D341Med (cell line): ENCODE data around the gene TMEM129.
A peak's percentile ranks its signal among the peaks of the same experiment; 100 is the strongest.
"Not testable (repeated sequence)": the region's sequence is repeated elsewhere in the genome, so short reads cannot be mapped to it uniquely, and the experiment has no call there.

ENCODE experiments used
- DNase-seq: peaks from one replicate; pipeline ENCODE4 v3.0.0; 2012; ENCODE audit warnings: low spot score

The TMEM129 gene

DNA sequence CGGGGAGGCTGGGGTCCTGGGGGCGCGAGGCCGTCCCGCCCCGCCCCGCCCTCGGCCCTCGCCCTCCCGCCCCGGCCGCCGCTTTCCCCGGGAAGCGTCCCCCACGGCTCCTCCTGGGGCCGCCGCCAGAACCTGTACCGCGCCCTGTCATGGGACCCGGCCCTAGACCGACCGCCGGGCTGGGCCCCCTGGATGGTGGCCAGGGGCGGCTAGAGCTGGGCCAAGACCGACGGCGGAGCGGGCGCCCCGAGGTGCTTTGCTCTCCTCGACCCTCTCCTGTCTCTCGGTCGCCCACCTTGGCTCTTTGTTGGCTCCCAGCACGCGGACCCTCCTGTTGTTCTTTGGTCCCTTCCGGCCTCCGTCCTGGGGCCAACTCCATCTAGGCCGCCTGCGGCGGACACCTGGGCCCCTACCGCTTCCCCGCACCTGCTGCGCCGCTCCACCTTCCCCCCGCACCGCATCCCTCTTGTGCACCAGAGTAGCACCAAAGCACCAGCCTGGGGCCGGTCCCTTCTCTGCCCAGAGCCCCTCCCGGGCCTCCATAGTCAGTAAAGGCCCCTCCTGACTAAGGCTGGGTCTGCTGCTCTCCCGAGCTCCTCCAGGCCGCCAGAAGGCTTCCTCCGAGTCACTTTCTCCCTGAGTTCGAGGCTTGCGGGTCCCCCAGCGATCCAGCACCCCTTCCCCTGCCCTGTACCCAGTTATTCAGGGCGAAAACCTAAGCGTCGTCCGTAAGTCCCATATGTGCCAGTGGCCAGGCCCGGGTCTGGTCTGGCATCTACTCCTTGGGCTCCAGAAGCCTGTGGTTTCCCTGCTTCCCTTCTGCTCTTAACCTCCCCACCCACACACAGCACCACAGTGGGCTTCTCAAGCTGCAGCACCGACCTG lies 785 bp upstream of the TMEM129 start:
- no peak for DNase-seq

DNA sequence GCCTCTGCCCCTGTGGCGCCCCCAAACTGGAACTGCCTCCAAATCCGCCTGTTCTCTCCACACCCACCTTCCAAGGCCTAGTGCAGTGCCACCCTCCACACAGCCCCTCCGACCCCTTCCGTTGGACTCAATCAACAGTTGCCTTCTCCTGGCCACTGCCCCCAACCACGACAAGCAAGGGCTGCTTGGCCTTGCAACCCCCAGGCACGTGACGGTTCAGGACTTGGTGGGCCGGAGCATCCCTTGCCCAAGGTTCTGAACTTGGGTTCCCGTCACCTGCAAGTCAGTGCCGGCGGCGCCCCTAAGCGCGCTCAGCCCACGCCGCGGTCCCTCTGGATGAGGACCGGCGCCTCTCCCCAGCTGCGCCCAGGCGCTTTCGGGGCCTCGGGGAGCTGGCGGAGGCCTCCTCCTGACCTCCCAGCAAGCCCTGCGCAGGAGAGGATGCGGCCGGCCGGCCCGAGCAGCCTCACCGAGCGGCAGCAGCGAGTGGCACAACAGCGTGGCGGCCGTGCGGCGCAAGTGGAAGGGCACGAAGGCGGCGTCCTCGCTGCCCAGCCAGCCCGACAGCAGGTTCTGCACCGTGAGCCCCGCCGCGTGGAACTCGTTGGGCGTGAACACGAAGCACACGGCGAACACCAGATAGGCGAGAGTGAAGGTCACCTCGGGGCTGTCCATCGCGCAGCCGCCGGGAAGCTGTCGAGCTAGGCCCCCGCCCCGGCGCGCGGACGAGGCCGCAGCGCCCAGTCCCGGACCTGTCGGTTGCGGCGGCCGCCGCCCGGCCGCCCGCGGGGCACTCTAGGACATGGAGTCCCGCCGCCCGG lies 750 bp downstream of the TMEM129 start:
- peak; percentile 72 for DNase-seq

DNA sequence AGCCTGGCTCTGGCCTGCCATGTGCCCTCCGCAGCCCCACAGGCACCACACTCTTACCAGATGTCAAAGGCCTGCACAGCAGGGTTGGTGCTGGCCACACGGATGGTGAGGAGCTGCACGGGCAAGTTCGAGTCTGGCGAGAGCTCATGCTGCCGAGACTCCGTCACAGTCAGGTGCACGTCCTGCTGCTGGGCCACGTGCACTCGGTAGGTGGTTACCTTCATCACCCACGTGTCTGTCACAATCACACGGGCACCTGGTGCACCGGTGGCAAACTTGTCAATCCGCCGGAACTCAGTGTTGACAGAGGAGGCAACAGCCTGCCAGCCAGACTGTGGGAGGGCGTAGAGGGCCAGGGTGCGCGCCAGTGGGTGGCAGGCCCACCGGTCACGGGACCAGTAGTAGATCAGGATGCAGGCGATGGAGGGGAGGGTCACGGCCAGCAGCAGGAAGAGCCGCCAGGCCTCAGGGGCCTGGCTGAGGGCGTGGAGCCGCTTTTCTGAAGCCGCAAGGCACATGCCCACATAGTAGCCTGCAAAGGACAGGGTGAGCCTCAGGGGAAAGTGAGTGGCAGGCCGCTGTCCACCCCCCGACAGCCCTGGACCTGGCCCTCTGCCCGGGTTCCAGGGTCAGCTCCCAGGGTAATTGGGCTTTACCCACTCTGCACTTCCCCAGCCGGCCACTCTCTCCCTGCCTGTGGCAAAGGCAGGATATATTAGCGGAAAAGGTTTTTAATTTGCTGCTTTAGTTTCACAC lies 2.9 kb downstream of the TMEM129 start:
- DNase-seq, result no peak

DNA sequence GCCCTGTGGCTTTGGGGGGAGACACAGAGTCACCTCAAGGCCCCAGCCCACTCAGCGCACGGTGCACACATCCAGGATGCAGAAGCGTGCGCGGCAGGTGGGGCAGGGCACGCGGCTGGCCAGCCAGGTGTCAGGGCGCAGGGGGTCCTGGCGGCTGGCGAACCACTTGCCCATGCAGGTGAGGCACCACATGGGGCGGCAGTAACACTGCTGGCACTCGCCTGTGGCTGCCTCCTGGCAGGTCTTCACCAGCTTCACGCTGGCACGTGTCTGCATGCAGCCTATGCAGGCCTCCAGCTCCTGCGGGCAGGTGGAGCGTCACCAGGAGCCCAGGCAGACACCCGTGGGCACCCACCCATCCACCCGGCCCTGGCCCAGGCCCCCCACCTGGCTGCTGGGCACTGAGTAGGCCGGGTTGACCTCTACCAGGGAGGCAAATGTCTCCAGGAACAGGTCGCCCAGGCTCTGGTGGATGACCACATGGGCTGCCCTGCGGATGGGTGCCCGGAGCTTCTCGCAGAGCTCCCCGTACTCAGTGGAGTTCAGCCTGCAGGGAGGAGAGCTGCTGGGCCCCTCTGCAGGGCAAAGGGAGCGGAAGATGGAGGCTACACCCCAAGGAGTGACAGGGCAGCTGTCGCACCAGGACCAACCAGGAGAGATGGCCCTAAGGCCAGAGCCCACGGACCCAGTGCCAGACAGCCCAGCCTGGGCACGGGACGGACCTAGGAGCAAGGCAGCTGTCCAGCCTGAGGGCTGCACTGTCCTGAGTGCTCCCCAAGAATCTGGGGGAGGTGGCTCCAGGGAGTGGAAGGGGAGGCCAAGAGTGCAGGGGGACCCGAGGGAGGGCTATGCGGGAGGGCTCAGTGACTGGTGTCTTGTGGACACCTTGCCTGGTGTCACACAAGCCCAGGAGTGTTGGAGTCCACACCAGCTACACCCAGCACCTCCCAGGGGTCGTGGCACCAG lies 3.7 kb downstream of the TMEM129 start:
- no peak for DNase-seq

DNA sequence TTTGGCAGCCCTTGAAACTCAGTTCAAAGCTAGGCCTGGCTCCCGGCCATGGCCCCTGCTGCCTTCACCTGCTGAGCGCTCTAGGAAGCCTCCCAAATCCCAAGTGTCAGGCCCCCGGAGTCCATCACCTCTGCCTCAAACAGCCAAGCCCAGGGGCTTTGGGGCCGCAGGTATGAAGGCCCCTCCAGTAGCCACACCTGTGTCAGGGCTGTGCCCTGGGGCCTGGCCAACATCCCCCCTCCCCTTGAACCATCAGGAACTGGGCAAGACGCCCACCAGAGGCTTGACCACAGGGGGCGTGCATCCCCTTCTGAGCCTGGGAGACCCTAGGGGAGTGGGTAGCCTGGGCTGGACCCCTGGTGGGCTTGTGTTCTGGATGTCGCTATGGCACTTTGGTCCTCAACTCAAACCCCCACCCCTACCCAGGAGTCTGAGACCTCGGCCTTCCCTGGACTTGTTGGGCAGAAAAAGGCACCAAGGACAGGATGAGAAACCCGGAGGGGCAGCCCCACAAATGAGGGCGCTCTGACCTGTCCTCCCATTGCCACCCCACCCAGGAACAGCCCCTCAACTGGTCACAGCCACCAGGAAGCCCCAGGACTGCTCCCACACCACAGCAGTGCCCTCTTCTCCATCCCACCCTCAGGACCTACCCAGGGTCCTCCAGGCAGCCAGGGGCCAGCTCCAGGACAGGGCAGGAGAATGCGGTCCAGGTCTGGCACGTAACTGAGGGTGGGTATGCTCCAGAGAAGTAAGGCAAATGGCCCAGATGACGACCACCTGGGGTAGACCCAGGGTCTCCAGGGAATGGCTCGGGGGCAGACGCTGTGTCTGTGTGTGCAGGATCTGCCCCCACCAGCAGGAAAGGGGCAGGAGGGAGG lies 4.8 kb downstream of the TMEM129 start:
- DNase-seq, result no peak

DNA sequence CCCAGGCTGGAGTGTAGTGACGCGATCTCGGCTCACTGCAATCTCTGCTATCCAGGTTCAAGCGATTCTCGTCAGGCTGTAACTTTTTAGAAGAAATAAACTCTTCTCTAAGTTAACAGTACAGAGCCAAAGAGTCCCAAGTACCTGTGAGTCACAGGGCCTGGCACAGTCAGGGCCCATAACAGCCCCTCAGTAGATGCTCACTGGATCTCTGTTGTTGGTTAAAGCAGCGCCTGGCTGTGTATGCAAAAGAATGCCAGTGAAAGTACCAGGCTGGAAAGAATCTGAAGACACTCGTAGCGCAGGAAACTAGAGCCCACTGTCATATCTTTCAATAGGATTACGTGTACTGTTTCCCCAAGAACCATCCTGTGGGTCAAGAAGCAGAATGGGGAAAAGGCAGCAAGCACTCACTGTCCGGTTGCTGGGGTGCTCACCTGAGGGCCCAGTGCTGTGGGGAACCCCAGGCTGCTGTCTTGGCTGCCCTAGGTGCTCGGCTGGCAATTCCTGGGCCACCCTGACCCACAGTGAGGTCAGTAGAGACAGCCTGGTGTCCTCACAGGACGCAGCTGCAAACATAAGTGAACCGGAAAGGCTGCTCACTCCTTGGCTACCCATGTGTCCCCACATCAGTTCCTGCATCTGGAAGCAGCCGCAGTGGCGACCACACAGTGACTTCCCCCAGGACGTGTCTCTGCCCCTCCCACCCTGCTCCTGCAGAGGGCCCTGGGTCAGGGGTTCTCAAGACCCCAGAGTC lies 5.9 kb downstream of the TMEM129 start:
- DNase-seq, result no peak

DNA sequence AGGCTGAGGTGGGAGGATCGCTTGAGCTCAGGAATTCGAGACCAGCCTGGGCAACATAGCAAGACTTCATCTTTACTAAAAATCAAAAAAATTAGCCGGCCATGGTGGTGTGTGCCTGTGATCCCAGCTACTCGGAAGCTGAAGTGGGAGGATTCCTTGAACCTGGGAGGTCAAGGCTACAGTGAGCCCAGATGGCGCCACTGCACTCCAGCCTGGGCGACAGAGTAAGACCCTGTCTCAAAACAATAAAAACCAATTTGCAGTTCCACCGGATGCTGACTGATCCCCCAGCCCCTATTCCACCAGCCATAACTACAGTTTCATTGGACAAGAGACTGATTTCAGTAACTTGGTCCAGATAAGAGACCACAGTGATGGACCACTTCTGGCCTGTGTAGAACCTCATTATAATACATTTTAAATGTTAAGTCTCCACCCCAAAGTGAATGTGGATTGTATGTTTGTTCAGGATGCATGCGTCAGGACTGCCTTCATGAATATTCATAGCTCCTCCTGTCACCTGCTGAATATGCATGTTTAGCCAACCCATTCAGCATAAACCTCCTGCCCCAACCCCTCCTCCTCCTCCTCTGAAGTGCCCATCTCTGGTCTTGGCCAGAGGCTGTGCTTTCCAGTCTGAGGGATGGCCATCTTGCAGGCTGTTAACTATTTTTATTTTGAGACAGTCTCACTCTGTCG lies 6.7 kb downstream of the TMEM129 start:
- DNase-seq, result no peak

DNA sequence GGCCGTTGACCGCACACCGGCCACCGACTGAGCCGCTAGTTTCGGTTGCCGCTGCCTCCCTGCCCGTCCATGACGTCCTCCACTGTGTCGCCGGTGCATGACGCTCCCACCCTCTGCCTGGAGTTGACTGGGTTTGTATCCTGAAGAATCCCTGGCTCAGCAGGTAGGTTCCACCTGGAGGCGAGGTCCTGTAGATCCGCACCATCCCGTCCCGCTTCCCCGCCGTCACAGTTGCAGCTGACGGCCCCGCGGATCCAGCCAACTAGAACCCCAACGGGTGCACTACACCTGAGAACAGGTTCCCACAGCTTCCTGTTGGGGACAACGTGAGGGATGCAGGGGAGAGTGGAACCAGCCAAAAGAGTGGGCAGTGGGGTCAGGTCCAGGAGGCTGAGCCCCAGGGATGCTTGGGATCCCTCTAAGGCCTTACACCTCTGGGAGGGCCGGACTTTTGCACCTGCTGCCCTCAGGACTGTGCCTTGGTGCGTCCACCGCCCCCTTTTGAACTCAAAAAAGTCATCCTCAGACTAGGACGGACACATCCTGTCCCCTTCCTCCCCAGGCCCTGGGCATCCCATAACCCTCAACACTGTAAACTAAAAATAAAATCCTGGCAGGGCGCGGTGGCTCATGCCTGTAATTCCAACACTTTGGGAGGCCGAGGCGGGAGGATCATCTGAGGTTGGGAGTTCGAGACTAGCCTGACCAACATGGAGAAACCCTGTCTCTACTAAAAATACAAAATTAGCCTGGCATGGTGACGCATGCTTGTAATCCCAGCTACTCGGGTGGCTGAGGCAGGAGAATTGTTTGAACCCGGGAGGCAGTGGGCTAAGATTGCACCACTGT lies 7.9 kb downstream of the TMEM129 start:
- no peak for DNase-seq

DNA sequence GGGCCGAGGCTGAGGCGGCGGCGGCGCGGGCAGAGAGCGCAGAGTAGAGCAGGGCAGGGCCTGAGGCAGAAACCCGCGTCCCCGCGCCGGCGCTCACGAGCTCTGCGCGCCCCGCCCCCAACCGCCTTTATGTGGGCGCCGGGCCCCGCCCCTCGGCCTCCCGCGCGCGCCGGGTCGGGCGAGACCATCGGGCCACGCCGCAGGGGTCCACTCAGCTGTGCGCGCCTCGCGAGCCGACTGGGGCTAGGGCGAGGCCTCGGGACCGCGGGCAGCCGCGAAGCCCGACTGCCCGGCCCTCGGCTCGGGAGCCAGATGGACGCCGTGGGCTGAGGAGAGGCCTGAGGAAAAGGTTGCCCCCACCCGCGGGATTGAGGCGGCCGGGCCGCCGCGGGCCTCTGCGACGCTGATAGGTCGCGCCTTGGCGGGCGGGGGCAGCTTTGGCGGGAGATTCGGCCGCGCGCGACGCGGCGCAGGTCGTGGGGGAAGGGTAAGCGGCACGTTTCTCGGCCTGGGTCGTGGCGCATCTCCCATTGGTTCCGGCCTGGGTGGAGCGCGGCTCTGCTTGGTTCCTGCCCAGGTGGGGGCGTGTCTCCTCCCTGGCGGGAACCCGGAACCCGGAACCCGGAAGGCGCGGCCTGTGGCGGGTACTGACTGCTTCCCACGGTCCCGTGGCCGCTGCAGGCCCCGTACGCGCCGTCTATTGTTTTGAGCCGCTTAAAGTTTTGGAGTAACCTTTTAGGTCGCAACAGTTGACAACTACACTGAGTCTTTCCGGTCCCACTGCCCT lies 8.7 kb downstream of the TMEM129 start, which contains the start of gene SLBP:
Gene SLBP (minus strand): TSS at position 104 of the 787 bp plus-strand sequence. CDS start 131 bp downstream, outside the sequence.
- peak; percentile 97 for DNase-seq

DNA sequence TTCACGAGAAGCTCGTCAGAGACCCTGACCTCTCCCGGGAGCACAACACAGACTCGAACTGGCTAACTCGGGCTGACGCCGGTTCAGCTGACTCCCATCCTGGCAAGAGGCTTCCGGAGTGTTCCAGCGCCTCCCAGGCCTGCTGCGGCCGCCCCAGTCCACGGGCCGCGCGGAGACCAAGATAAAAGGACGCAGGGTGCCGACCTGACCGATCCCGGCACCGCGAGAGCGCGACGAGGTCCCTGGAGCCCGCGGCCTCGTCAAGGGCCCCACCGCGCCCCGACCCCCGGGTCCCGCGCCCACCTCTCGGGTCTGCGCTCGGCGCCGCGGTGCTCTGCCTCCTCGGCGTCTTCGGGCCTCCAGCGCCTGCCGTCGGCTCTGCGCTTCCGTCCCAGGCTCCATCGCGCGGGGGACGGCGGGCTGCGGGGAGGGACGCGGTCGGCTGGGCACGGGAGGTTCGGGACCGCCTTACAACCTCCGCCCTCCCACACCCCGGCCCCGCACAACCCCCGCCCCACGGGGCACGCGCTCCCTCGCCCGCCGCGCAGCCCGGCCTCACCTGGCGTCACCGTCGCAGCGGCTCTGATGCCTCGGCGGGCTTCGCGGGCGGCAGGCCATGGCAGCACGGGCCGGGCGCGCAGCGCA lies 9.4 kb downstream of the TMEM129 start:
- no peak for DNase-seq

DNA sequence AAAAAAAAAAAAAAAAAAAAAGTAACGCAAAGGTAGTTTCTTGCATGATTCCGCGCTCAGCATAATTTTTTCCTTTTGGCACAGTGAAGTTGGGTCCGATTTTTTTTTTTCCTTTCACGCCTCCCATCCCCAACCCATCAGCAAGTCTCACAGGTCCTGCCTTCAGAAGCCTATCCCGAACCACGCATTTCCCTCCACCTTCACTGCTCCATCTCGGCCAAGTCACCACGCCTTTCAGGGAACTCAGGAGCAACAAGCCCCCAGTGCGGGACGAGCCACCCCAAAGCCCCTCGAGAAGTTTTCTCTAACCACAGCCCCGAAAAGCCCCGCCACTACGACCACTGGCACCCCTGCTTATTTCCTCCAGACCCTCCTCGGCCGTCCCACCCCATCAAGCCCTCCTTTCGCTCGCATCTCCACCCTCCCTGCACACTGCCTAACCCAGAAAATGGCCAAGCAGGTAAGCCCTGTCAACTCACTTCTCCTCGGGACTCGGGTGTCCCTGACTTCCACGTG lies 10.0 kb downstream of the TMEM129 start:
- DNase-seq, result no peak

DNA sequence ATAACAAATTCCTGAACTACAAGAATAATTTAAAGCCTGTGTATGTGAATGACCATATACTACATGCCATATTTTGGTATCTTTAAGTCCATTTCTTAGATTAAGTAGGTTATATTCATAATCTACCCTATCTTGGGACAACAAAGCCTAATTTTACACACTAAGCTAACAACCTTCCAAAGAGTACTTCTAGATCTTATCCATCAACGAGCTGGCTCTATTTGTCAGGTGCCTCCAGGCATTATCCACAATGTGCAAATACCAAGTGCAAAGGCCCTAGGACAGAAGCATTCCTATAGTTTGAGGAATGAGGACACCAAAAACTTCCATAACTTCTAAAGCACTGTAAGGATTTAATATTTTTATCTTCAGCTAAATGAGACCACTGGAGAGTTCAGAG lies 12.5 kb downstream of the TMEM129 start:
- no peak for DNase-seq

DNA sequence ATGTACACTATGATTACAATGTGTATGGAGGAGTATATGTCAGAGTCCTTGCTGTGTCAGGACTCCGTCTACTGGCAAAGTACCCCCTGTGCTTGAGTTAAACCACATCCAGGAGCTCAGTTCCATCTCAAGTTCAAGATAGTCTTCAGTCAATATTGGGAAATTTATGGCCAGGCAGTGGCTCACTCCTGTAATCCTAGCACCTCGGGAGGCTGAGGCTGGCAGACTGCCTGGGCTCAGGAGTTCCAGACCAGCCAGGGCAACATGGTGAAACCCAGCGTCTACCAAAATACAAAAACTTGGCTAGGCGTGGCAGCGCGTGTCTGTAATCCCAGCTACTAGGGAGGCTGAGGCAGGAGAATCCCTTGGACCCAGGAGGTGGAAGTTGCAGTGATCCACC lies 14.8 kb downstream of the TMEM129 start:
- DNase-seq, result no peak

DNA sequence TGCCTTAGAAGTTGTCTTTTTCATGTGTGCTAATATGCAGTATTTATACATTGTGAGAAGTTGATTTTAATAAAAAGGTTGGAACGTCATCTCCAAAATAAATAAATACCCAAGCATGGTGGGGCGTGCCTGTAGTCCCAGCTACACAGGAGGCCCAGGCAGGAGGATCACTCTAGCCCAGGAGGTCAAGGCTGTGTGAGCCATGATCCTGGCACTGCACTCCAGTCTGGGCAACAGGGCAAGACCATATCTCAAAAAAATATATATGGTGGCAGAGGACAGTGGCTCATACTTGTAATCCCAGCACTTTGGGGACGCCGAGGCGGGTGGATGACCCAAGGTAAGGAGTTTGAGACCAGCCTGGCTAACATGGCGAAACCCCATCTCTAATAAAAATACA lies 15.4 kb downstream of the TMEM129 start:
- no peak for DNase-seq

DNA sequence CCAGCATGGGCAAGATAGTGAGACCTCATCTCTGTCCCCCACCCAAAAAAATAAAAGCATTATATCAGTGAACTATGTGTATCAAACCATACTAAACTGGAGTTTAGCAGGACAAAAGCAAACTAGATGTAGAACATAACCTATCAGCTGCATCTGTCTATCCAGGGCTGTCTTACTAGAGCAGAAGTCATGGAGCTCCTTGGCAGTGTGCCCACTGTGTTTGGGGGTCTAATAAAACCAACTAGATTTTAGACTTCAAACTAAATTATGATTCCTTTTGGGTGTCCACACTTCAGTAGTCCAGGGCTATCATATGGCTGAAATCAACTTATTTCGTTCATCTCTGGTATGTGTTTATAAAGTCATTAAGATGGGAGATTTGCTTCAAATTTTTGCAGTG lies 17.3 kb downstream of the TMEM129 start:
- DNase-seq, result no peak

DNA sequence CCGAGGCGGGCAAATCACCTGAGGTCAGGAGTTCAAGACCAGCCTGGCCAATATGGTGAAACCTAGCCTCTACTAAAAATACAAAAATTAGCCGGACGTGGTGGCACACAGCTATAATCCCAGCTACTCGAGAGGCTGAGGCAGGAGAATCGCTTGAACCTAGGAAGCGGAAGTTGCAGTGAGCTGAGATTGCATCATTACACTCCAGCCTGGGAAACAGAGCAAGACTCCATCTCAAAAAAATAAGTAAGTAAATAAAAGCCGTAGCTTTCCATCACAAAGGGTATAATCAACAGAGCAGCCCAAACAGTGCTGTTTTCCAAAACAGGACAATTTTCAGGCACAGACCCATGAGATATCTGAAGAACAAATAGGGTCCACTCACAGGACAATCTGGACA lies 19.5 kb downstream of the TMEM129 start:
- DNase-seq, result not testable (repeated sequence)
